ENCODE data around the gene SELENOF.
A peak's percentile ranks its signal among the peaks of the same experiment; 100 is the strongest.
"Not testable (repeated sequence)": the region's sequence is repeated elsewhere in the genome, so short reads cannot be mapped to it uniquely, and the experiment has no call there.

SELENOF gene

DNA sequence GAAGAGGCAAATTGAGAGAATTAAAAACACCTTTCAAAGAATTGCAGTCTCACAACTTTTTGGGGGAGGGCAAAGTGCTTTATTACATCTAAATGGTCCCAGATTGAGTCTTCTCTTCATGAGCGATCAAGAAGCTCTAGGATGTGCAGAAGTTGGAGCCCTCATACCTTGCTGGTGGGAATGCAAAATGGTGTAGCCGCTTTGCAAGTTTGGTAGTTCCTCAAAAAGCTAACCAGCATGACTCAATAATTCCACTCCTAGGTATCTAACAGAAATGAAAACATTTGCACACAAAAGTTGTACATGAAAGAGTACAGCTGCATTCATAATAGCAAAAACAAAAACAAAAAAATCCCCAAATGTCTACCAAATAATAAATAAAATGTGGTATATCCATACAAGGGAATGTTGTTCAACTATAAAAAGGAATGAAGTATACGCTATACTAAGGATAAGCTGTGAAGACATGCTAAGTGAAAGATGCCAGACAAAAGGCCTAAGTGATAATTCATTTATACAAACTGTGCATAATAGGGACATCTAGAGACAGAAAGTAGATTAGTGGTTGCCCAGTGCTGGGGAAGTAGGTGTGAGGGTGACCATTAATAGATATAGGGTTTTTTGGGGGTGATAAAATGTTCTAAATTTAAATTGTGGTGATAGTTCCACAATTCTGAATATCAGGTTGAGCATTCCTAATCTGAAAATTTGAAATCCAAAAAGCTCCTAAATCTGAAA is 55.2 kb downstream of the SELENOF start:
- no peak for DNase-seq (ENCODE audit: low spot score)

DNA sequence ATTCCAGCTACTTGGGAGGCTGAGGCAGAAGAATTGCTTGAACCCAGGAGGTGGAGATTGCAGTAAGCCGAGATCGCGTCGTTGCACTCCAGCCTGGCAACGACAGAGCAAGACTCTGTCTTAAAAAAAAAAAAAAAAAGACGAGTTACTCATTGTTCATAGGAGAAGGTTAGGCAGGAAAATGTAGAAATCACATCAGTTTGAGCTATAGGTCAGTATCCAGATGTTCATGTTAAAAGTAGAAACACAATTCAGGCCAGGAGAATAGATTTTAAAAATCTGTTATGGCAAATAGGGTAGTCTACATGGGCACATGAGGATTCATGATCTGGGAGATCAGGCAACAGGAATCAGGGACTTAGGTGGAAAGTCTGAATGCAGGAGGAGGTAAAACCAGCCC is 57.7 kb downstream of the SELENOF start:
- DNase-seq (ENCODE audit: low spot score), result no peak

DNA sequence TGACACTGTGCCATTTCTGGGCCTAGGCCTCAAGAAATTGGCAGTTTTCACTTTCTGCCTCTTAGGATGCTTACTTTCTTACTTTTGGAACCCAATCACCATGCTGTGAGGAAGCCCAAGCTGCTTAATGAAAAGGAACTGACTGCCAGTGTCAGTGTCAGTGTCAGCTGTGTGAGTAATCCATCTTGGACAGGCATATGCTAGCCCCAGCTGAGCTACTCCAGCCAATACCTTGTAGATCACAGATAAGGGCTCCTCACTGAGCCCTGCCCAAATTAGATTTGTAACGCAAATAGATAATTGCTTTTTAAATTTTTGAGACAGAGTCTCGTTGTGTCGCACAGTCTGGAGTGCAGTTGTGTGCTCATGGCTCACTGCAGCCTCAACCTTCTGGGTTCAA is 59.6 kb downstream of the SELENOF start:
- no peak for DNase-seq (ENCODE audit: low spot score)

DNA sequence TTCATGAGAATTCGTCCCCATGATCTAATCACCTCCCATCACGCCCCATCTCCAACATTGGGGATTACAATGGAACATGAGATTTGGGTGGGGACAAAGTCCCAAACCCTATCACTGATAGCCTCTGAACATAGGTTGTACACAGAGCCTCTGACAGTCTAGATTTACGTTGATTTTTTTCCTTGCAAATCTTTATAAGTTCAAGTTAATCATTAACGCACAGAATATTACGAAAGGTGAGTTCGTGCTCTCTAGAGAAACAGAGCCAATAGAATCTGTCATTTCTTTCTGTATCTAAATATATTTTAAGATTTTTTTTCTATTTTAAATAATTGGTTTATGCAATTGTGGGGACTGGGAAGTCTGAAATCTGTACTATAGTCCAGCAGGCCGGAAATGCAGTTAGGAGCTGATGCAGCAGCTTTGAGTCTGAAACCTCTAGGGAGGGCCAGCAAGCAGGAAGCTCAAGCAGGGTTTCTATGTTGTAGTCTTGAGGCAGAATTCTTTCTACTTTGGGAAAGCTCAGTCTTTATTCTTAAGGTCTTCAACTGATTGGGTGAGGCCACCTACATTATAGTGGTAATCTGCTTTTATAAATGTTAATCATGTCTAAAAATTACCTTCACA is 61.0 kb downstream of the SELENOF start:
- DNase-seq (ENCODE audit: low spot score), result no peak

DNA sequence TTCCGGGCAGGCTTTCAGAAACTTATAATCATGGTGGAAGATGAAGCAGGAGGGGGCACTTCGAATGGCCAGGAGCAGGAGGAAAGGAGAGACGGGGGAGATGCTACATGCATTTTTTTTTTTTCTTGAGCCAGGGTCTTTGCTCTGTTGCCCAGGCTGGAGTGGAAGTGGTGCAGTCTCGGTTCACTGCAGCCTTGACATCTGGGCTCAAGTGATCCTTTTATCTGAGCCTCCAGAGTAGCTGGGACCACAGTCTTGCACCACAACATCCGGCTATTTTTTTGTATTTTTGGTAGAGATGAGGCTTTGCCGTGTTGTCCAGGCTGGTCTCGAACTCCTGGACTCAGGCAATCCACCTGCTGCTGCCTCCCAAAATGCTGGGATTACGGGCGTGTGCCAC is 61.6 kb downstream of the SELENOF start:
- no peak for DNase-seq (ENCODE audit: low spot score)

DNA sequence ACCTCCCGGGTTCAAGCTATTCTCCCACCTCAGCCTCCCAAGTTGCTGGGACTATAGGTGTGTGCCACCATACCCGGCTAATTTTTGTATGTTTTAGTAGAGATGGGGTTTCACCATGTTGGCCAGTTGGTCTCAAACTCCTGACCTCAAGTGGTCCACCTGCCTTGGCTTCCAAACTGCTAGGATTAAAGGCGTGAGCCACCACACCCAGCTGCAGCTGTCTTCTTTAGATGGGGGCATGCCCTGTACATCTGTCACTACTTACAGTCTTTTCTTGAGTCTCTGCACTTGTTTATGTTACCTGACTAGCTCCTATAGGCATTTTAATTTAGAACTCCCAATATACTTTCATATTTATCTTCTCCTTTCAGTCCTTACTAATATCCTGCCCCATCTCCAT is 64.2 kb downstream of the SELENOF start:
- DNase-seq (ENCODE audit: low spot score), result no peak

DNA sequence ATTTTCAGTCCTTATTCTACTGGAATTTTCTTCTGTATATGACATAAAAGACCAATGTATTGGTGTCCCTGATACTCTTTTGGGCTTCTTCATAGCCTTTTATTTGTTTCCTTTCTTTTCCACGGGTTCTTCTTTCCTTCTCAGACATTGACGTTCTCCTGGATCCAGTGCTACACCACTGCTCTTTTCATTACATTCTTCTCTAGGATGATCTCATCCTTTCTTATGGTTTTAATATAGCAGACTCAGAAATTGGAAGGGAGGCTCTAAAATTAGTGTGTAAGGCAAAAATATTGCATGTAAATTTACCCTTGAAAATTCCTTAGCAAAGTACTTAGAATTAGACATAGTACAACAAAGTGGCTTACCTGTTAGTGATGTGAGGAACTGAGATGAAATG is 65.3 kb downstream of the SELENOF start:
- no peak for DNase-seq (ENCODE audit: low spot score)

DNA sequence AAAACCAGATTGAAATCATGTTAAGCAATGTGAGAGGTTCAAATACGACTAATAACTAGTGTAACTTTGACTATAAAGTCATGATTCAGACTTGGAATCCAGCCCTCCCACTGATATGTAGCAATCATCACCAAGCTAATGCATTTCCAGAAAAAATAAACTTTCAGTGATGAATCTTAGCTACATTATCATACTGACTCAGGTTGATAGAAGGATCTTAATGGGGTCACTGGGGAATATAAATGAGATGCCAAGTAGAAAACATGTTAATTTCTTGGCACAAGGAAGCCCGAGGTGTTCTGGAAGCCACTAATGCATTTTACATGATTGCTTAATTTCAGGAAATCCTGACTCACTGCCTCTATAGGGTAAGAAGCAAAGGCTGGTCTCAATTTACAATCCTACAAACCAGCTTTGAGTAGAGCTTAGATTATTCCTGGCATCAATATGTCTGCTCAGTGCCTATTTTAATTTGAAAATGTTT is 67.7 kb downstream of the SELENOF start:
- peak; percentile 3 for DNase-seq (ENCODE audit: low spot score)

DNA sequence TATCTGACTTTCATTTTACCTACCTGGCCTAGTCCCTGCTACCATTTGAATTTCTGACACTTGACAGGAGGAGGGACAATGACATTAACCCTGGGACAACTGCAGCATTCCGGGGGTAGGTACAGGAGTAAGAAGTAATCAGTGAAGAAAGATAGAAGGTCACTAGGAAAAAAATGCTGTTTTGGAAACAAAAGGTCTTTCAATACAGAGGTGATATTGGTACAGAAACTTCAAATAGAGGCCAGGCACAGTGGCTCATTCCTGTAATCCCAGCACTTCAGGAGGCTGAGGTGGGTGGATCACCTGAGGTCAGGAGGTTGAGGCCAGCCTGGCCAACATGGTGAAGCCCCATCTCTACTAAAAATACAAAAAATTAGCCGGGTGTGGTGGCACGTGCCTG is 68.4 kb downstream of the SELENOF start:
- no peak for DNase-seq (ENCODE audit: low spot score)

DNA sequence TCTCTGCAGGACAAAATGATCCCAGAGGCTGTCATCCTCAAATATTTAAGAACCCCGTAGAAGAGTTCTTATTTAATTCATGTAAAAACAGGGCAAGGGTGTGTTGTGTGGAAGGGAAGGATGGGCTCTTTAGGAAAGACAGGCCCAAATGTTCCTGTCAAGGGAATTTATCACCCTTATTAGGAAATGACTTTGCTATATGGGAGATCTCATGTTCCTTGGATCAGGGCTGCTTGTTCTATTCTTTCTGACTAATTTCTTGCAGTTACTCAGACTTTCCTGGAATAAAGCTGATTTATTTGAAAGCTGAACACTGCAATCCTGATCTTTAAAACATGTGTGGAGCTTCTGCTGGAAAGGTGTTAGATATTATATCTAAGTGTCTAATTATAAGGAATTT is 72.8 kb downstream of the SELENOF start:
- DNase-seq (ENCODE audit: low spot score), result no peak

DNA sequence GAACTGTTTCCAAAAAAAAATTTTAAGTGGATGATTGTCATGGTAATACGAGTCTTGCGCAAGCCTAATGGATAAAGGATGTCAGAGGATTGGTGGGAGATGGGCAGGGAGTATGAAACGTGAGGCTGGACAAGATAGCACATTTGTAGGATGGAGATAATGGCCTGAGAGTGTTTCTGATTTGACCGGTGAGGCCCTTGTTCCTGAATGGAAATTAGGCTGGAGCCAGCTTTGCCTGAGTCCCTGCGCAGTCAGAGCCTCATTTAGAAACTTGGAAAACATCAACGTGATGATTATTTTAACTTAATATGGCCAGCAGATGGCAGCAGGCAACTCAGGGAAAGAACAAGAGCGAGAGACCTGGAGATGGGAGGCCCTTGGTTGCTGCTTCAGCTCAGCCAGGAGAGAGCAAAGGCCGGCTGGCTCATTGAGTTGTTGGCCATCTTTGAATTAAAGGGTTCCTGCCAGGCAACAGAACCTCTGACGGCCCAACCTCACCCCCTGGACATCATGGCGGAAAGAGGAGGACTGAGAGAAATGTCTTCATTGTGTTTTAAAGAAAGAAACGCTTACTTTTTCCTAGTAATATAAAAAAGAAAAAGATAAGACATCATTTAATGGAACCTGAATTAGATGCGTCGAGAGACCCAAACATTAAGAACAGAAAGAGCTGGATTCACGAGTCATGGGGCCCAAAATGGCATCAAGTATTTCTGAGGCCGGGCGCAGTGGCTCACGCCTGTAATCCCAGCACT is 80.3 kb downstream of the SELENOF start:
- peak; percentile 58 for DNase-seq (ENCODE audit: low spot score)

DNA sequence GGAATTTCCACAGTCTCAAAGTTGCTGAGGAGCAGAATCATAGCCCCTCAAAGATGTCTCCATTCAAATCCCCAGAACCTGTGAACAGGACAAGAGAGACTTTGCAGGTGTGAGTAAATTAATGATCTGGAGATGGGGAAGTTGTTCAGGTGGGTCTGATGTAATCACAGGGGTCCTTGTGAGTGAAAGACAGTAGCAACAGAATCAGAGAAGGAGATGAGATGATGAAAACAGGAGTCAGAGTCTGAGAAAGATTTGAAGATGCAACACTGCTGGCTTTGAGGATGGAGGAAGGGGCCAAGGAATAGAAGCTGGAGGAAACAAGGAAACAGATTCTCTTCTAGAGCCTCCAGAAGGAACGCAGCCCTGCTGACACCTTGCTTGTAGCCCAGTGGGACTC is 81.5 kb downstream of the SELENOF start:
- DNase-seq (ENCODE audit: low spot score), result no peak

DNA sequence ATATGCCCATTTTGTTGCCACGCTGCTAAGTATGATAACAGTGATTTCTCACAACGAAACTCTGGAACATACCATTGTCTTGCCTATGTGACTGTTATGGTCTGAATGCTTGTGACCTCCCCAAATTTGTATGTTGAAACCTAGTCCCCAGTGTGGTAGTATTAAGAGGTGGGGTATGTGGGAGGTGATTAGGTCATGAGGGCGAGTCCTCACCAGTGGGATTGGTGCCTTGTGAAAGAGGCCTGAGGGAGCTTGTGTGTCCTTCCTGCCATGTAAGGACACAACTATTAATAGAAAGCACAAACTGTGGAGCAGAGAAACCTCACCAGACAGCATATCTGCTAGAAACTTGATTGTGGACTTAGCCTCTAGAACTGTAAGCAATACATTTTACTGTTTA is 84.6 kb downstream of the SELENOF start:
- DNase-seq (ENCODE audit: low spot score), result no peak

DNA sequence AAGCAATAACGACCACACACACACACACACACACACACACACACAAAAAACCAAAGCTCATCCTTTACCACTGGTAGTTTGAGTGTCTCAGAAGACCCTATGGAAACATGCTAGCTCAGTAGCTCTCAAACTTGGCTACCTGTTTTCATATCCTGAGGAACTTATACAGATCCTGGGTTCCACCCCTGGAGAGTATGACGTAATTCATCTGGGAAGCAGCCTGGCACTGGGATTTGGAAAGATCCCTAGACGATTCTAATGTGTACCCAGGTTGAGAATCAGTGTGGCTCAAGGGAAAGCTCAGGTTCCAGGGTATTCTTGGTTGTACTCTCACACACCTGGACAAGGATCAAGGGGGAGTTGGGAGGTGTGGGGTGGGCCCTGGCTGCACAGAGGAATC is 85.9 kb downstream of the SELENOF start:
- no peak for DNase-seq (ENCODE audit: low spot score)

DNA sequence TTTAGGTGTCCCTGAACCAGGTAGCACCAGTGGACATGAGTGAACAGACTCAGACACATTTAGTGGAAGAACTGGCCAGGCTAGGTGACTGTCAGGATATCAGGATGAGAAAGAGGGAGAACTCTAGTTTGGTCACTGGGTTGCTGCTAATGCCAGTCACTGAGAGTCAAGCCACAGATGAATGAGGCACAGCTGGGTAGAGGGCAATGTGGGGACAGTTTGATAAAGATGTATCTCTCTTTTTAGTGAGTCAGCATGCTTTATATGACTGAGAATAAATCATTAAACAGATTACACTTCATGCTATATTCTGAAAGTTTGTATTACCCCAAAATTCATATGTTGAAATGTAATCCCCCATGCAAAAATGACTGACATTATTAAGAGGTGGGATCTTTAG is 87.1 kb downstream of the SELENOF start:
- DNase-seq (ENCODE audit: low spot score), result no peak

DNA sequence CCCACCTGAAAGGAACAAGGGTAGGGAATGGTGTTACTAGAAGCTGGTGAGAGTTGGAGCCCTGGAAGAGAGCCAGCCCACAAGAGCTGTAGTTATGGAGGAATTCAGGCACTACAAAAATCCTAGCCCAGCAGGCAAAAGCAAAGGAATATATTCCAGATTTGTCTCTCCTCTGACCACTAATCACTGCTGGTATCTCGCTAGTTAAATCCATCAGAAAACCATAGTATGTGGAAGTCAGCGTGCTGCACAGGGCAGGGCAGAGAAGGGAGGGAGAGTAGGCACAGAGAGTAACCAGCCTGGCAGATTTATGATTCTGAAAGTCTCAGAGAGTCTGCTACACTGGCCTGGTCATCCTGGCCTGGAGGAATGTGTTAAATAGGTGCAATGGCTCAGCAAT is 88.6 kb downstream of the SELENOF start:
- no peak for DNase-seq (ENCODE audit: low spot score)

DNA sequence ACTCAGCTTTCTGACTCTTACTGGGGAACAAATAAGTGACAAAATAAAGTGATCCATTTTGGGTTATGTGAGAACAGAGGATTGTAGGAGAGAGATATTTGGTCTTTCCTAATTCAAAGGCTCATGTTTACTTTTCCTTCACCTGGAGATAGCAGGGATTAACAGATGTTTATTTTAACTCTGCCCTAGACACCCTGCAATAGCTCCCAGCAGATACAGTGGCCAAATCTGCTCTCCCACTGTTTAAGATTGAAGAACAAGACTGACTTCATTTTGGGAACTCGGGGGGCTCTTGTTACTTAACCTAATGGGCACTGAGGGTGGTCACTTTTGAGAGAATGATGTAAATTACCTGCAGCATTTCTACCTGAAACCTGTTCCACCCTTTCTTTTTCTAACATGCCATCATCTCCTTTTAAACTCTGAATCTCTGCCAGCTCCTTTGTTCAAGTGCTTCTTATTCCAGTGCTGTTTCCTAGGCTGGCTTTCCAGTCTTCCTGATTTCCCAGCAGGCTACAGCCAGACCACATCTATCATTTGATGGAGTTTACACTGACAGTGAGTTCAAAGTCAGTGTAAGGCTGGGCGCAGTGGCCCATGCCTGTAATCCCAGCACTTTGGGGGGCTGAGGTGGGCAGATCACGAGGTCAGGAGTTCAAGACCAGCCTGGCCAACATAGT is 90.0 kb downstream of the SELENOF start:
- no peak for DNase-seq (ENCODE audit: low spot score)

DNA sequence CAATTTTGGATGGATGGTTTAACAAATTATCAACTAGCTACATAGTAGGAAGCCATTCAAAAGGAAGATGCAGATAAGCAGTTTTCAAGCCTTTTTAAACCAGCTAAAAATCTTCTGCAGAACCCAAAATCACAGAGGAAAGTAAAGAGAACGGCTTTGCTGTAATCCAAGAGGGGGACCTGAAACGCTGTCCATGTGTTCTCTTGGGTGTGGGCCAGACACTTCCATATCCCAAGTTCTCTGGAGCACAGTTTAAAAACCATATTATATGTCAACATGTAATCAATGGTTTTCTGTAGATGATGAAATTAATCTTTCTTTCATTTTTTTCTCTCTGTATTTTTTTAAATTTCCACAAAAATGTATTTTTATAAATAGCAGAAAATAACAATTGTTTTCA is 90.5 kb downstream of the SELENOF start:
- DNase-seq (ENCODE audit: low spot score), result no peak

DNA sequence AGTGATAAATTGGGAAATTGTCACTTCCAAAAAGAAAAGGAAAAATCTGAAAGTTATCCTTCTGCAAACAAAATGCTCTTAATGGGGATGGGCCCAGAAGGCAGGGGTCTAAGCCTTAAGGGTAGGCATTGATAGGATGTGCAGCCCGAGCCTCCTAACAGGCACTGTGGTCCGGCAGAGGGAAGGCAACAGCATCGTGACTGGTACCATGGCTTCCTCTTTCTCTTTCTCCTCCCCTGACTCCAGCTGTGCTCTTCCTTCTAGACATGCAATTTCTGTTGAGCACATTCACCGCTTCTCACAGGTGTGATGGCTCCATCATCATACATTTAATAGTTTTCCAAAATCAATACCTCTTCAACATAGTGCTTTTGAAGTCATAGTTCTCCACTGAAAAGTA is 91.5 kb downstream of the SELENOF start:
- DNase-seq (ENCODE audit: low spot score), result no peak

DNA sequence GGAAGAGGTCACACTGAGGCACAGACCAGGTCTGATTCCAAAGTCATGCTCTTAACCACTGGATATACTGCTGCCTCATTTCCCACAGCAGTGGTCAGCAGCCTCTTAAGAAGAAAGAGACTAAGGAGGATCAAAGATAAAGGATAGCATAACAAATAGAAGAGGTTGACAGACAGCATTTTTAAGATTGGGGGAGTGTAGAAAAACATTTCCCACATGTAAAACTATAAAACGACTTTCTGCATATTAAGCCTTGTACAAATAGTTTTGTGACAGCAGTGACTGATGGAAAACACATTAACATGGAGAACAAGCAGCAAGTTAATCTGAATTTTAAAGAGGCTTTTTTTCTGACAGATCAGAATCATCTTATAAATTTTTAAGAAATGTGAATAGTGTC is 92.0 kb downstream of the SELENOF start:
- DNase-seq (ENCODE audit: low spot score), result no peak

DNA sequence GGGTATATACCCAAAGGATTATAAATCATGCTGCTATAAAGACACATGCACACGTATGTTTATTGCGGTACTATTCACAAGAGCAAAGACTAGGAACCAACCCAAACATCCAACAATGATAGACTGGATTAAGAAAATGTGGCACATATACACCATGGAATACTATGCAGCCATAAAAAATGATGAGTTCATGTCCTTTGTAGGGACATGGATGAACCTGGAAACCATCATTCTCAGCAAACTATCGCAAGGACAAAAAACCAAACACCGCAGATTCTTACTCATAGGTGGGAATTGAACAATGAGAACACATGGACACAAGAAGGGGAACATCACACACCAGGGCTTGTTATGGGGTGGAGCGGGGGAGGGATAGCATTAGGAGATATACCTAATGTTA is 94.0 kb downstream of the SELENOF start:
- not testable (repeated sequence) for DNase-seq (ENCODE audit: low spot score)

DNA sequence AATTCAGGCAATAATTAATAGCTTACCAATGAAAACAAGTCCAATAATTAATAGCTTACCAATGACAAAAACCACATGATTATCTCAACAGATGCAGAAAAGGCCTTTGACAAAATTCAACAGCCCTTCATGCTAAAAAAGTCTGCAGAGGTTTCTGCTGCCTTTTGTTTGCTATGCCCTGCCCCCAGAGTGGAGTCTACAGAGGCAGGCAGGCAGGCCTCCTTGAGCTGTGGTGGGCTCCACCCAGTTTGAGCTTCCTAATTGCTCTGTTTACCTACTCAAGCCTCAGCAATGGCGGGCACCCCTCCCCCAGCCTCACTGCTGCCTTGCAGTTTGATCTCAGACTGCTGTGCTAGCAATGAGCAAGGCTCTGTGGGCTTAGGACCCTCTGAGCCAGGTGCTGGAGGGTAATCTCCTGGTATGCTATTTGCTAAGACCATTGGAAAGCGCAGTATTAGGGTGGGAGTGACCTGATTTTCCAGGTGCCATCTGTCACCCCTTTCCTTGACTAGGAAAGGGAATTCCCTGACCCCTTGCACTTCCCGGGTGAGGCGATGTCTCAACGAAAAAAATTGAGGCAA is 96.6 kb downstream of the SELENOF start:
- DNase-seq (ENCODE audit: low spot score), result not testable (repeated sequence)

All from COLO829 (cell line).